Stimulated activated CD4-positive, alpha-beta T cell treated with anti-CD3 and anti-CD28 coated beads, Interleukin-12 subunit alpha, Interleukin-12 subunit beta, amount 100 ng/mL, for 24 hours (primary cell): ENCODE measurements around the gene PAM16.

Experiments used
- DNase-seq, 2 experiments: peaks; one replicate each; pipeline ENCODE4 v3.0.0-alpha.2; 2020; ENCODE audit warnings: low read depth in 2 of 2

The PAM16 gene

GRCh38 chr16:4383591-4384444, 32.7 kb upstream of the PAM16 start:
- no peak for DNase-seq

DNA sequence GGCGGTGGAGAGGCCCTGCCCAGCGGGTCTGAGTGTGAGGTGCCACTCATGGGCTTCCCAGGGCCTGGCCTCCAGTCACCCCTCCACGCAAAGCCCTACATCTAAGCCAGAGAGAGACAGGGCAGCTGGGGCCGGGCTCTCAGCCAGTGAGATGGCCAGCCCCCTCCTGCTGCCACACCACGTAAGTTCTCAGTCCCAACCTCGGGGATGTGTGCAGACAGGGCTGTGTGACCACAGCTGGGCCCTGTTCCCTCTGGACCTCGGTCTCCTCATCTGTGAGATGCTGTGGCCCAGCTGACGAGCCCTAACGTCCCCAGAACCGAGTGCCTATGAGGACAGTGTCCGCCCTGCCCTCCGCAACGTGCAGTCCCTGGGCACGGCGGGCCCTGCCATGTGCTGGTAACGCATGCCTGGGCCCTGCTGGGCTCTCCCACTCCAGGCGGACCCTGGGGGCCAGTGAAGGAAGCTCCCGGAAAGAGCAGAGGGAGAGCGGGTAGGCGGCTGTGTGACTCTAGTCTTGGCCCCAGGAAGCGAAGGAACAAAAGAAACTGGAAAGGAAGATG, 31.8 kb upstream of the PAM16 start:
- DNase-seq: no peak

DNA sequence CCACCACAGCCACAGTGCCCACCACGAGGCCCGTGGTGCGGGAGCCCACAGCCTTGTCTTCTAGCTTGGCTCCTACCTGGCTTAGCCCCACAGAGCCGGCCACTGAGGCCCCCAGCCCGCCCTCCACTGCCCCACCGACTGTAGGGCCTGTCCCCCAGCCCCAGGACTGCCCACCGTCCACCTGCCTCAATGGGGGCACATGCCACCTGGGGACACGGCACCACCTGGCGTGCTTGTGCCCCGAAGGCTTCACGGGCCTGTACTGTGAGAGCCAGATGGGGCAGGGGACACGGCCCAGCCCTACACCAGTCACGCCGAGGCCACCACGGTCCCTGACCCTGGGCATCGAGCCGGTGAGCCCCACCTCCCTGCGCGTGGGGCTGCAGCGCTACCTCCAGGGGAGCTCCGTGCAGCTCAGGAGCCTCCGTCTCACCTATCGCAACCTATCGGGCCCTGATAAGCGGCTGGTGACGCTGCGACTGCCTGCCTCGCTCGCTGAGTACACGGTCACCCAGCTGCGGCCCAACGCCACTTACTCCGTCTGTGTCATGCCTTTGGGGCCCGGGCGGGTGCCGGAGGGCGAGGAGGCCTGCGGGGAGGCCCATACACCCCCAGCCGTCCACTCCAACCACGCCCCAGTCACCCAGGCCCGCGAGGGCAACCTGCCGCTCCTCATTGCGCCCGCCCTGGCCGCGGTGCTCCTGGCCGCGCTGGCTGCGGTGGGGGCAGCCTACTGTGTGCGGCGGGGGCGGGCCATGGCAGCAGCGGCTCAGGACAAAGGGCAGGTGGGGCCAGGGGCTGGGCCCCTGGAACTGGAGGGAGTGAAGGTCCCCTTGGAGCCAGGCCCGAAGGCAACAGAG, 31.0 kb upstream of the PAM16 start:
- no peak for DNase-seq

DNA sequence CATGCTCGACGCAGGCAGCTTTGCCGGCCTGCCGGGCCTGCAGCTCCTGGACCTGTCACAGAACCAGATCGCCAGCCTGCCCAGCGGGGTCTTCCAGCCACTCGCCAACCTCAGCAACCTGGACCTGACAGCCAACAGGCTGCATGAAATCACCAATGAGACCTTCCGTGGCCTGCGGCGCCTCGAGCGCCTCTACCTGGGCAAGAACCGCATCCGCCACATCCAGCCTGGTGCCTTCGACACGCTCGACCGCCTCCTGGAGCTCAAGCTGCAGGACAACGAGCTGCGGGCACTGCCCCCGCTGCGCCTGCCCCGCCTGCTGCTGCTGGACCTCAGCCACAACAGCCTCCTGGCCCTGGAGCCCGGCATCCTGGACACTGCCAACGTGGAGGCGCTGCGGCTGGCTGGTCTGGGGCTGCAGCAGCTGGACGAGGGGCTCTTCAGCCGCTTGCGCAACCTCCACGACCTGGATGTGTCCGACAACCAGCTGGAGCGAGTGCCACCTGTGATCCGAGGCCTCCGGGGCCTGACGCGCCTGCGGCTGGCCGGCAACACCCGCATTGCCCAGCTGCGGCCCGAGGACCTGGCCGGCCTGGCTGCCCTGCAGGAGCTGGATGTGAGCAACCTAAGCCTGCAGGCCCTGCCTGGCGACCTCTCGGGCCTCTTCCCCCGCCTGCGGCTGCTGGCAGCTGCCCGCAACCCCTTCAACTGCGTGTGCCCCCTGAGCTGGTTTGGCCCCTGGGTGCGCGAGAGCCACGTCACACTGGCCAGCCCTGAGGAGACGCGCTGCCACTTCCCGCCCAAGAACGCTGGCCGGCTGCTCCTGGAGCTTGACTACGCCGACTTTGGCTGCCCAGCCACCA, 30.2 kb upstream of the PAM16 start:
- no peak for DNase-seq

DNA sequence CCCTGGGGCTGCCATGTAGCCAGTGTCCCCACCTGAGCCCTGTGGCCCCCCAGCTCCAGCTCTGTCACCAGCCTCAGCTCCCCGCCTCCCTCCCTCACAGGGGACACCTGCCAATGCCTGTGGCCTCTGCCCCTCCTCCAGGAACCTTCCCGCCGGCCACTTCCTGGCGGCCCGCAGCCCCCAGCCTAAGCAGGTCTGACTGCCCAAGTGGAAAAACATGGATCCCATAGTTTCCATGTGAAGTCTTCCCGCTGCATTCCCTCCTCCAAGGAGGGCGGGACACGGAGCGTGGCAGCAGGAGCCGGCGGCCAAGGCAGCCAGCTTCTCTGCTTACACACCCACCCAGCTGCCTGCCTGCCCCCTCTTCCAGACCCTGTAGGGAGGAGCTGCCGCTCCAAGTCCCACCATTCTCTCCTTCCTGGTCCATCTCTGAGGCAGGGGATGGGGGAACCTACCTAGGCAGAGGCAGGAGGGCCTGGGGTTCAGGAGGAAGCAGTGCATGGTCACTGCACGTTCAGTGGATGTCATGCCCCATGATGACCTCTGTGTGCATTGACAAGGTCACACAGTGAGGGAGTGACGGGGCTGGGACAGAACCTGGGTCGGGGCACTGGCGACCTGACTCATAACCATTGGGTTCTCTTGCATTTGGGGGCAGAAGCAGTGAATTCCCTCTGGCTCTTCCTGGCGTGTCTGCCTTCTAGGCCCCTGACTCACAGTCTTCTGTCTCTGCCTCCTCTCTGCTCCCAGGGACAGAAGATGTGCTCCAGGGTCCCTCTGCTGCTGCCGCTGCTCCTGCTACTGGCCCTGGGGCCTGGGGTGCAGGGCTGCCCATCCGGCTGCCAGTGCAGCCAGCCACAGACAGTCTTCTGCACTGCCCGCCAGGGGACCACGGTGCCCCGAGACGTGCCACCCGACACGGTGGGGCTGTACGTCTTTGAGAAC, 29.3 kb upstream of the PAM16 start:
- no peak for DNase-seq

- DNase-seq: no peak
These were observed 28.0 kb upstream of the PAM16 start for GRCh38 chr16:4378999-4379690.

DNA sequence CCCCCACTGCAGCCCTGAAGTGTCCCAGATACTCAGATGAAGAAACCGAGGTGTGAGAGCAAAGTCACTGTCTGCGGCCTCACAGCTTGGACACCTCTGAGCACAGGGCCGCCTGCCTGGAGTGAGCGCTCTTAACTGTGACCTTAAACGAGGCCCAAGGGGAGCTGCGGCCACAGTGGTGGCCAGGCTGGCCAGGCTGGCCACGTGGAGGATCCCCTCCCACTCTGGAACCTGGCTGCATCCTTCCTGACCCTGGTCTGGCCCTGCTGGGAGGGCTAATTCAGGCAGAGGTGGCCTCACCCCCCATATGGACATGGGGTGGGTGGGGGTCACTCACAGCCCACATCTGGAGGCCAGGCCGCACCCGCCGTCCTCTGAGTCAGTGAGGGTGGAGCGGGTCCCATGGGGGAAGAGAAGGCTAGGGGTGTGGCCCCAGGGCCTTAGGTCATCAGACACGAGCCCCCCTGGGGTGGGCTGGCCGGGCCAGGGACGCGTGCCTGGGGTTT, 27.1 kb upstream of the PAM16 start:
- no peak for DNase-seq

- no peak for DNase-seq
These were observed 26.5 kb upstream of the PAM16 start for GRCh38 chr16:4377573-4378154.

DNA sequence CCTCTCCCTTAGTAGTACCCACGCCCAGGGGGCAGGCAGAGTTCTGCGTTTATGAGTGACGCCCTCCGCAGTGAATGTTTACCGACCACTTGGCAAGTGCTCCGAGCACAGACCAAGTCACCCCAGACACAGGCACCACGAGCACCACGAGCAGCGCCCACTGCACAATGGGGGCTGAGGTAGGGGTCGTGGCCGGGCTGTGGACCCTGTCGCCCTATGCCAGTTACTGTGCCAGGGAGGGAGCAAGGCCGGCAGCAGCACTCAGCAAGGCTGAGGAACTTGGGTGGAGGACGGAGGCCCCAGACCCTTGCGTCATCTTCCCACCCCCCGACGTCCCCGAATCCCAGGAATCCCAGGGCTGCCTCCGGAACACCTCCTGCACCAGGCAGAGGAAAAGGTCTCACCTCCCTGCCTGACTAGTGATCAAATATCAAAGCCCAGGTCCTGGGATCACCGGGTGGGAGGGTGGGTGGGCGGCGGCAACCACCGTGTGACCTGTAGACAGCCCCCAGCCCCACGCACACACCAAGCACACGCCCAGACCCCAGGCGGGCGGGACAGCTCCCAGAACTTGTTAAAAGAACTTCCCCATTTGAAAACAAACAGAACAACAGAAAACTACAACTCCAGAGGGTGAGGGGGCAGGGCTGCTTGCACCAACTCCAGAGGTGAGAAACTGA, 25.9 kb upstream of the PAM16 start:
- no peak for DNase-seq

- DNase-seq: no peak
These were observed 25.2 kb upstream of the PAM16 start for GRCh38 chr16:4376126-4376892.

- no peak for DNase-seq
These were observed 24.6 kb upstream of the PAM16 start for GRCh38 chr16:4375717-4376116.

DNA sequence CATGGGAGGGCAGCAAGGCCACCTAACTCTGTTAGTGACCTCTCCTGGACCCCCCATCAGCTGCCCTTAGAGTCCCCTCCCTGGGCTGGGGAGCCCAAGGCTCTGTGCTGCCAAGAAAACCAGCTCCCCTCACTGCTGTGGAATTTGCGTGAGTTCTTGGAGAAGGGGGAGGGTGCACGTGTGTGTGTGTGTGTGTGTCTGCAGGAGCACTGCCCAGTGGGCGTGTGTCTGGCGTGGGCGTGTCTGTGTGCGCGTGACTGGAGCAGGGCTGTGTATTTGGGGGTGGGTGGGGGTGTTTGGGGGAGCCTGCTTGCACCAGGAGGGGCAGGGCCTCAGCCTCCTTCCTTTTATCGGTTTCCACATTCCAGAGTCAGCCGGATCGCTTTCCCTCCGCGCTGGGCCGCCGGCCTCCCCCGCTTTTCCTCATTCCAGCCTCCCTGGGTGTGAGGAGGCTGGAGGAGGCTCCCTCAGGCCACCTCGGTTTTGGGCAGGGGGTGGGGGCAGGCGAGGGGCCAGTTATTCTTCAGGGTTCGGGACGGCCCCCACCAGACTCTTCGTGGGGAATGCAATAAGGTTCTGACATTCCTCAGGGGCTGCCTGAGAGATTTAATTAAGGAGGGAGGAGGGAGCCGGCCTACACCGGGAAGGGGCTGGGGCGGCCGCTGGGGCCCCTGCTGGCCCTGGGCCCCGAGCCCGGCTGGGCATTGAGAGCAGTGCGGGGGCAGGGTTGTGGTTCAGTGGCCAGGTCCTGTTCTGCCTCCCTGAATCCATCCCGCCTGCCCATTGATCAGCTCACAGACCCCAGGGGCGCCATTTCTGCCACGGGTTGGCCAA, 23.0 kb upstream of the PAM16 start:
- no peak for DNase-seq

DNA sequence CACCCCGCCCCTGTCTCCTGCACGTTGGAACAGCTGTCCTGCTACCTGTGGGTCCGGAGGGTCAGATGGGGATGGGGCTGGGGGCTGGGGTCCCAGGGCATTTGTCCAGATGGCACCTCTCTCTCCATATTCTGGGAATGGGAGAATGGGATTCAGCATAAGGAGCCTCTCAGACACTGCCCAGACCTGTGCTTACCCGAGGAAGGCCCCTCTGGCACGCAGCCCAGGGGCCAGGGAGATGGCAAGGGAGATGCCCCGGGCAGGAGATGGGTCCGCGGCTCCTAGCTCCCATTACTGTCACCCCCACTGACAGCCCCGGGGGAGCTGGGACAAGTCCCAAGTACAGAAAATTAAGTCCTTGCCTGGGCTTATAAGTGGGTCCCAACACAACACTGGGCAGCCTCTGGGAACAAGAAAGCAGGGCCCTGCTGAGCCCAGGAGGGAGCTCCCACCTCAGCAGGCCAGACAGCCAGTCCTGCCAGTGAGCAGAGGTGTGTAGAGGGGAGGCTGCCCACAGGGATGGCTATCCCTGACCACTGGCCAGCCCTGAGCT, 22.3 kb upstream of the PAM16 start:
- no peak for DNase-seq

GRCh38 chr16:4372578-4373355, 21.6 kb upstream of the PAM16 start:
- DNase-seq: no peak

GRCh38 chr16:4372001-4372577, 21.0 kb upstream of the PAM16 start:
- no peak for DNase-seq
